ENCODE data around the gene DECR2. TPM values are rescaled to one million over a fixed set of nuclear protein-coding genes. Genes with fewer than 3 reads are reported as not detected.
A peak's percentile ranks its signal among the peaks of the same experiment; 100 is the strongest.

The DECR2 gene
- total and polyA plus RNA-seq, 9 of the 15 experiments (the other 6 are each of a cell fraction or from before 2014, with no cell fraction given) = 1.0 to 31.9 (median 10.3) TPM

DNA sequence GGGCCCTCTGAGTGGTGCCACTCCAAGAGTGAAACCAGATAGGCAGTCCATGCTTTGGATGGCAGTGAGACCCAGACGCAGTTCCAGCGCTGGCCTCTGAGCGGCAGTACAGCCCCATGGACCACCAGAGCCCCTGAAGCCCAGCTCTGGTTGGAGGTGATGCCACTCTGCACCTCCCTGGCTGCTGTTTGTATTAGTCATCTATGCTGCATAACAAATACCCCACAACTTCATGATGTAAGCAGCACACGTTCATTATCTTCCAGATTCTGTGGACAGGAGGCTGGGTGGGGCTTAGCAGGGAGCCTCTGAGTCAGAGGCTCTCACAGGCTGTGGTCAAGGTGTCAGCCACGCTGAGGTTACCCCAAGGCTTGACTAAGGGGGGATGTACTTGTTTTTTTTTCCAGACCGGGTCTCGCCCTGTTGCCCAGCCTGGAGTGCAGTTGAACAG, 9.8 kb upstream of the DECR2 start (continued):
- no peak for TF ChIP-seq CEBPZ (IDR thresholded peaks at IDR 0.05; ENCODE audit: borderline replicate concordance, low read depth, low read length)
- peak; percentile 91 for TF ChIP-seq SMARCA5 (IDR thresholded peaks at IDR 0.05)
- TF ChIP-seq ZNF780A (CRISPR knock-in tag; IDR thresholded peaks at IDR 0.05) = no peak
- TF ChIP-seq NBN (IDR thresholded peaks at IDR 0.05; ENCODE audit: low read depth) = 0 out of 2 replicates have a peak, but pooled peaks have one; percentile 51
- no peak for TF ChIP-seq POLR2B (IDR thresholded peaks at IDR 0.05; ENCODE audit: low read depth, partially characterized antibody)
- TF ChIP-seq TARDBP (IDR thresholded peaks at IDR 0.05) = no peak
- TF ChIP-seq NFATC3 (IDR thresholded peaks at IDR 0.05) = no peak
- no peak for TF ChIP-seq ZBTB12 (CRISPR knock-in tag; IDR thresholded peaks at IDR 0.05)
- no peak for TF ChIP-seq PRDM10 (IDR thresholded peaks at IDR 0.05; ENCODE audit: partially characterized antibody)
- TF ChIP-seq ZBTB5 (IDR thresholded peaks at IDR 0.05) = no peak
- no peak for TF ChIP-seq ZNF589 (CRISPR knock-in tag; IDR thresholded peaks at IDR 0.05; ENCODE audit: low read depth)
- TF ChIP-seq RAD21 (CRISPR knock-in tag; conservative IDR thresholded peaks at IDR 0.05 in 1 of 2, IDR thresholded peaks at IDR 0.05 in 1 of 2) = peak; percentile 22 to 79; a peak in 3 of 4 replicates
- no peak for TF ChIP-seq MIER1 (IDR thresholded peaks at IDR 0.05; ENCODE audit: low read depth)
- TF ChIP-seq ZNF695 (CRISPR knock-in tag; IDR thresholded peaks at IDR 0.05) = no peak
- TF ChIP-seq, protein P1, sequence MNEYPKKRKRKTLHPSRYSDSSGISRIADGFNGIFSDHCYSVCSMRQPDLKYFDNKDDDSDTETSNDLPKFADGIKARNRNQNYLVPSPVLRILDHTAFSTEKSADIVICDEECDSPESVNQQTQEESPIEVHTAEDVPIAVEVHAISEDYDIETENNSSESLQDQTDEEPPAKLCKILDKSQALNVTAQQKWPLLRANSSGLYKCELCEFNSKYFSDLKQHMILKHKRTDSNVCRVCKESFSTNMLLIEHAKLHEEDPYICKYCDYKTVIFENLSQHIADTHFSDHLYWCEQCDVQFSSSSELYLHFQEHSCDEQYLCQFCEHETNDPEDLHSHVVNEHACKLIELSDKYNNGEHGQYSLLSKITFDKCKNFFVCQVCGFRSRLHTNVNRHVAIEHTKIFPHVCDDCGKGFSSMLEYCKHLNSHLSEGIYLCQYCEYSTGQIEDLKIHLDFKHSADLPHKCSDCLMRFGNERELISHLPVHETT (CRISPR knock-in tag; conservative IDR thresholded peaks at IDR 0.05 in 1 of 2, IDR thresholded peaks at IDR 0.05 in 1 of 2) = no peak

Measured in K562 (cell line).